OCI-LY1 (cell line): ENCODE measurements around the gene TXNDC17.

Experiments
- CTCF ChIP-seq: fragments of 200-600 bp; sonication (generic), shearing (Covaris generic); IDR thresholded peaks from 2 replicates; pipeline ENCODE4 v1.5.1; 2017; ENCODE audit warnings: mild to moderate bottlenecking, antibody characterized with exemption, low read length, moderate library complexity, mixed read lengths
- EZH2 ChIP-seq: fragments of 200-600 bp; sonication (generic), shearing (Covaris generic); IDR thresholded peaks from 2 replicates; pipeline ENCODE4 v1.8.0; 2017; ENCODE audit warnings: borderline replicate concordance, mixed run types, mild to moderate bottlenecking, antibody characterized with exemption, low read length, moderate library complexity, mixed read lengths

- TF ChIP-seq CTCF (peak; percentile 75), EZH2 (no peak)
These were observed 25.2 kb downstream of the TXNDC17 start for GRCh38 chr17:6666077-6666521.
